KMS-11 (cell line): ENCODE results near the gene GRSF1.

Experiments used
- H2AFZ ChIP-seq: fragments of 200-600 bp; sonication (generic); 2 replicates; pipeline ENCODE4 v1.6.1; 2016; ENCODE audit warnings: antibody characterized with exemption, mixed run types, low read depth
- H3K27ac ChIP-seq: fragments of 200-600 bp; sonication (generic); 2 replicates; pipeline ENCODE4 v1.6.1; 2016; ENCODE audit warnings: mild to moderate bottlenecking, mixed run types
- H3K27me3 ChIP-seq: fragments of 200-600 bp; sonication (generic); 2 replicates; pipeline ENCODE4 v1.6.1; 2017; ENCODE audit warnings: mild to moderate bottlenecking, low read depth, mixed run types, moderate library complexity; ENCODE audit not compliant: insufficient read depth
- H3K36me3 ChIP-seq: fragments of 200-600 bp; sonication (generic); 2 replicates; pipeline ENCODE4 v1.6.1; 2017; ENCODE audit warnings: mild to moderate bottlenecking, mixed run types; ENCODE audit not compliant: insufficient read depth
- H3K4me1 ChIP-seq: fragments of 200-600 bp; sonication (generic); 2 replicates; pipeline ENCODE4 v1.6.1; 2016; ENCODE audit warnings: mild to moderate bottlenecking, low read depth, mixed run types; ENCODE audit not compliant: poor library complexity, severe bottlenecking
- H3K4me2 ChIP-seq: fragments of 200-600 bp; sonication (generic); 2 replicates; pipeline ENCODE4 v1.7.0; 2016; ENCODE audit warnings: mild to moderate bottlenecking, mixed run types
- H3K4me3 ChIP-seq: fragments of 200-600 bp; sonication (generic); IDR thresholded peaks from 2 replicates; pipeline ENCODE4 v1.6.1; 2017; ENCODE audit warnings: low read depth, low read length, mixed read lengths; ENCODE audit not compliant: insufficient read depth
- H3K79me2 ChIP-seq: fragments of 200-600 bp; sonication (generic); 2 replicates; pipeline ENCODE4 v1.6.1; 2016; ENCODE audit warnings: low read depth, mixed run types; ENCODE audit not compliant: insufficient read depth
- H3K9ac ChIP-seq: fragments of 200-600 bp; sonication (generic); 2 replicates; pipeline ENCODE4 v1.6.1; 2016; ENCODE audit warnings: mild to moderate bottlenecking, mixed run types
- H4K20me1 ChIP-seq: fragments of 200-600 bp; sonication (generic); 2 replicates; pipeline ENCODE4 v1.6.1; 2016; ENCODE audit warnings: mild to moderate bottlenecking, mixed run types; ENCODE audit not compliant: insufficient read depth
- CTCF ChIP-seq: fragments of 200-600 bp; sonication (generic); conservative IDR thresholded peaks from 2 replicates; pipeline ENCODE4 v1.6.1; 2017; ENCODE audit warnings: low read depth, mild to moderate bottlenecking, antibody characterized with exemption, low read length, moderate library complexity, mixed read lengths

The GRSF1 gene

DNA sequence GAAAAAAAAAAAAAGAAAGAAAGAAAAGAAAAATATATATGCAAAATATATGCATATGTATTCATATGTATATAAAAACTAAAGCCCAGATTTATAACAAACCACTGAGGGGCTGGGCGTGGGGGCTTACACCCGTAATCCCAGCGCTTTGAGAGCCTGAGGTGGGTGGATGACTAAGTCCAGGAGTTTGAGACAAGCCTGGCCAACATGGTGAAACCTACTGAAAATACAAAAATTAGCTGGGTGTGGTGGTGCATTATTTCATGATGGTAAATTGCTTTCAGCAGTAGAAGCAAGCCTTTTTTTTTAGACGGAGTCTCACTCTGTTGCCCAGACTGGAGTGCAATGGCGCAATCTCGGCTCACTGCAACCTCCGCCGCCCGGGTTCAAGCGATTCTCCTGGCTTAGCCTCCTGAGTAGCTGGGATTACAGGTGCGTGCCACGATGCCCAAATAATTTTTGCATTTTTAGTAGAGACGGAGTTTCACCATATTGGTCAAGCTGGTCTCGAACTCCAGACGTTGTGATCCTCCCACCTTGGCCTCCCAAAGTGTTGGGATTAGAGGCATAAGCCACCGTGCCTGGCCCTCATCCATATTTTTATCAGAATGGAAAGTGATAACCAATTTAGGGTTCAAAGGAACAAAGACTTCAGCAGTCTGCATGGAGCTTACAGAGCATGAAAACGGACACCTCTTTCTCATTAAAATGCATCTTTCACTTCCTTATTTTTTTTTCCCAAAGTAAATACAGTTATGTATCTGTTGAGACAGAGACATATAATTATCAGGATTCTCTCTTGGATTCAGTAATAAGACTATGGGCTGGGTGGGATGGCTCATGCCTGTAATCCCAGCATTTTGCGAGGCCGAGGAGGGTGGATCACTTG is 34.8 kb upstream of the GRSF1 start:
- Histone ChIP-seq H3K4me2 (no peak overlapping the region), H3K4me3 (no peak overlapping the region), H3K27me3 (no peaks in the 10 kb centered on the region), H3K79me2 (no peaks in the 10 kb centered on the region), H2AFZ (no peak overlapping the region), H4K20me1 (no peaks in the 10 kb centered on the region), H3K36me3 (no peaks in the 10 kb centered on the region), H3K27ac (no peak overlapping the region), H3K4me1 (no peaks in the 10 kb centered on the region), H3K9ac (no peak overlapping the region)
- no peak for TF ChIP-seq CTCF

- Histone ChIP-seq H3K36me3 (no peaks in the 10 kb centered on the region), H3K79me2 (no peaks in the 10 kb centered on the region), H3K27ac (no peak overlapping the region), H3K4me1 (no peaks in the 10 kb centered on the region), H2AFZ (no peak overlapping the region), H3K27me3 (no peaks in the 10 kb centered on the region), H3K4me2 (no peak overlapping the region), H3K4me3 (no peak overlapping the region), H3K9ac (no peak overlapping the region), H4K20me1 (no peaks in the 10 kb centered on the region)
- no peak for TF ChIP-seq CTCF
Measured at GRCh38 chr4:70873216-70873615, 33.5 kb upstream of the GRSF1 start.

GRCh38 chr4:70868778-70869177 is 29.1 kb upstream of the GRSF1 start:
- Histone ChIP-seq H3K9ac (no peak overlapping the region), H3K4me1 (no peaks in the 10 kb centered on the region), H3K4me2 (no peak overlapping the region), H3K36me3 (no peaks in the 10 kb centered on the region), H3K27me3 (no peaks in the 10 kb centered on the region), H3K27ac (no peak overlapping the region), H3K79me2 (no peaks in the 10 kb centered on the region), H3K4me3 (no peak overlapping the region), H2AFZ (no peak overlapping the region), H4K20me1 (no peaks in the 10 kb centered on the region)
- no peak for TF ChIP-seq CTCF

DNA sequence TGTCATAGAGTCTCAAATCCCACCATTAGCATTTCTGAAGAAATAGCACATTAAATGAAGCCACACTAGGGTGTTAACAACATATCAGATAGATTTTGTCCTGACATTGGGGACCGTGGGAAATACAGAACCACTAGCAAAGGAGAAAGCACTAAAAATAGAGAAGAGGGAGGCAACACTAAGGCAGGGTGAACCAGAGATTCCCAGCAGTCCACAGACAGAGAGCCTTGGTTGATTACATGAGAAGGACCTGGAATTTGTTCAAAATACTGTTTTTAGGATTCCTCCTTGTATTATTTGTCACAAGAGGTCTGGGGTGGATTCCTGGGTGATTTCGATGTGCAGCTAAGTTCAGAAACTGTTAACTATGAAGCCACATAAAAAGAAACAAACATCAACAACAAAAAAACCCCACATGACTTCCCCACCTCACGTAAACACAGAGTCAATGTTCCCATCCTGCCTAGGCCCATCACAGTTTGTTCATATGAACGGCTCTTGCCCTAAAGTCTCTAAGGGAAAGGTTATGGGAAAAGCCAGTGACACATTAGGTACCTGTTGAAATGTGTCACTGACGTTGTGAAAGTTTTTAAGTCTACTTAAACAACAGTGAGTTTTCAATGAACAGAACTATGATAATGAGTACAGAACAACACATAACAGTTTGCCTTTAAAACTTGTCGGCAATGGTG is 23.6 kb upstream of the GRSF1 start:
- TF ChIP-seq CTCF, result no peak
- no peaks in the 10 kb centered on the region for H3K27me3 ChIP-seq
- no peak overlapping the region for H2AFZ ChIP-seq

More for the DNA sequence above, 23.6 kb upstream of the GRSF1 start:
- Histone ChIP-seq H3K79me2 (no peaks in the 10 kb centered on the region), H3K9ac (no peak overlapping the region), H3K4me1 (no peaks in the 10 kb centered on the region), H3K4me2 (no peak overlapping the region), H4K20me1 (no peaks in the 10 kb centered on the region), H3K4me3 (no peak overlapping the region), H3K36me3 (no peaks in the 10 kb centered on the region), H3K27ac (no peak overlapping the region)
